EH (cell line): ENCODE measurements around the gene PANK2.
"Not testable (repeated sequence)": the region's sequence is repeated elsewhere in the genome, so short reads cannot be mapped to it uniquely, and the experiment has no call there.

Experiments used
- DNase-seq: peaks from one replicate; pipeline ENCODE4 v3.0.0-alpha.2; 2015; ENCODE audit warnings: low read depth

Gene PANK2

DNA sequence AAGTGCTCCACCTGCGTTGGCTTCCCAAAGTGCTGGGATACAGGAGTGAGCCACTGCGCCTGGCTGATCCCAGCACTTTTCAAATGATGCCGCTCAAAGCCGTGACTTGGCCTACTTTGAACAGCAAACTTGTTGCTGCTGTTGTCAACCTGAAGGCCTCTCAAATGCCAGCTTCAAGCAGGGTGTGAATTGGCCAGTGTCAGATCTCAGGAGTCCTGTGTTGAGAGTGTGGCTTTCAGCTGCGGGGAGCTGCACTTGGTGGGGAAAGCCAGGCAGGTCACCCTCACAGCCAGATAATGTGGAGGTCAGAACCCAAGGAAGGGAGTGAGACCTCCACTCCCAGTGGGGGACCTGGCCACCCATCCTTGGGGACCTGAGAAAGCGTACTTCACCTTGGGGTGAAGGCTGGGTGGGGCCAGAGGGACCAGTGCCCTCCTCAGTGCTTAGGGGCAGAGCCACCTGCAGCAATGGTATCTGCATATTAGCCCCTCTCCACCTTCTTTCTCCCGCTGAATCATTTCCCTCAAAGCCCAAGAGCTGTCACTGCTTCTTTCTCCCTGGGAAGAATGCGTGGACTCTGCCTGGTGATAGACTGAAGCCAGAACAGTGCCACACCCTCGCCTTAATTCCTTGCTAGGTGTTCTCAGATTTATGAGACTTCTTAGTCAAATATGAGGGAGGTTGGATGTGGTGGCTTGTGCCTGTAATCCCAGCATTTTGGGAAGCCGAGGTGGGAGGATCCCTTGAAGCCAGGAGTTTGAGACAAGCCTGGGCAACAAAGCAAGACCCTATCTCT lies 19.1 kb upstream of the PANK2 start:
- DNase-seq = no peak

DNA sequence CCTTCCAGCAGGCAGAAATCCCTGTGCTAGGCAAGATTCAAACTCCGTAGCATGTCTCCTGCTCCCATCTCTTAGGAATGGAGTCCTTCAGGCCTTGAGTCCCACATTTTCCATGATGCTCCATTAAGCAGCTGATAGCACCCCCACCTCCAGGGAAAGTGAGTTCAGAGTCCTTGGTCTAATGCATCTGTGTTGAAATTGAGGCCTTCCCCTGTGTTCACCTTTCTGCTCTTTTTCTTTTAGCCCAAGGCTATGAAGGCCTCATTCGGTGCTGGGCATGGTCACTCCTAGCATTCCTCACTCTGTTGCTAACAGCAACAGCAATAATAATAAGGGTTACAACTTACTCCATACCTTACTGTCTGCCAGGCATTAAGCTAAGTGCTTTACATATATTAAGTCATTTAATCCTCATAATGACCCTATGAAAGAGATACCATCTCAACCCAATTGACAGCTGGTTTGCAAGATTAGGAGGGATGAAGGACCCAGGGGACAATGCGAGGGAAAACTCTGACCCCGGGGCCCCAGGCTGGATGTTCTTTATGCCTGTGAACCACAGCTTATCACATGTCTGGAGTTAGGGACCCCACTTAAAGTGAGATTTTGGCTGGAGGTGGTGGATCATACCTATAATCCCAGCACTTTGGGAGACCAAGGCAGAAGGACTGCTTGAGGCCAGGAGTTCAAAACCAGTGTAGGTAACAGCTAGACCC lies 17.5 kb upstream of the PANK2 start:
- DNase-seq = peak; percentile 56

DNA sequence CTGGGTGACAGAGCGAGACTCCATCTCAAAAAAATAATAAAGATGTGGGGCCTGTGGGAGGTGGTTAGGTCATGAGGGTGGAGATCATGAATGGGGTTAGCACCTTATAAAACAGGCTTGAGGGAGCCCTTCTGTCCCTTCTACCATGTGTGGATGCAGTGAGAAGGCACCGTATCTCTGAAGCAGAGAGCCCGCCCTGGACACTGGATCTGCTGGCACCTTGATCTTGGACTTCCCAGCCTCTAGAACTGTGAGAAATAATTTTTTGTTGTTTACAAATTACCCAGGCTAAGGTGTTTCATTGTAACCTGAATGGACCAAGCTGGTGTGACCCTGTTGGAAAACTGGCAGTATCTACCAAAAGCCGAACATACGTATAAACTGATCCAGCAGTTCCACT lies 15.7 kb upstream of the PANK2 start:
- DNase-seq = no peak

DNA sequence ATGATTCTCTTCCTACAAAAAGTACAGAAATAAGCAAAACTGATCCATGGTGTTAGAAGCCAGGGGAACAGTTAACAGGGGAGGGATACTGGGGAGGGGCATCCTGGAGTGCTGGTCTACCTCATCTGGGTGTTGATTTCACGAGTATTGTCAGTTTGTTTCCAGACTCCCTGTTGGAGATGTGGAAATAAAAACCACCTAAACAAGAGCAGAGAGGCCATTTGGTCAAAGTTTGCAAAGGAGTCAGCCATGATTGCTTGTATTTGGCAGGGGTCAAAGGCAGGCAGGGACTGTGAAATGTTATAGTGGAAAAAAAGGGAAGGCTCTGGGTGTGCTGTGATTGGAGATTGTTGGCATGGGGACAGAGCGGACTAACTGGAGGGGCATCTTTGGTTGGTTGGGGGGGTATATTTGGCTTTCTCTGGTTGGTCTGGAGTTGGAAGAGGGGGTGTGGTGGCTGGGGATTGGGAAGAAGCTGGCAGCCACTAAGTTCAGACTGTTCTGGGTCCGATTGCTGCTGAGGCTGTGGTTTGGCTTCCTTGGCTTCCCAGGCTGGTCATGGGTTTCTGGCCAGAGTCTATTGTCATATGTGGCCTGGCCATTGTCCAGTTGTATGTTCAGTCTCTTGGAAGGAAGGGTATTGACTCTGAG lies 14.9 kb upstream of the PANK2 start:
- no peak for DNase-seq

DNA sequence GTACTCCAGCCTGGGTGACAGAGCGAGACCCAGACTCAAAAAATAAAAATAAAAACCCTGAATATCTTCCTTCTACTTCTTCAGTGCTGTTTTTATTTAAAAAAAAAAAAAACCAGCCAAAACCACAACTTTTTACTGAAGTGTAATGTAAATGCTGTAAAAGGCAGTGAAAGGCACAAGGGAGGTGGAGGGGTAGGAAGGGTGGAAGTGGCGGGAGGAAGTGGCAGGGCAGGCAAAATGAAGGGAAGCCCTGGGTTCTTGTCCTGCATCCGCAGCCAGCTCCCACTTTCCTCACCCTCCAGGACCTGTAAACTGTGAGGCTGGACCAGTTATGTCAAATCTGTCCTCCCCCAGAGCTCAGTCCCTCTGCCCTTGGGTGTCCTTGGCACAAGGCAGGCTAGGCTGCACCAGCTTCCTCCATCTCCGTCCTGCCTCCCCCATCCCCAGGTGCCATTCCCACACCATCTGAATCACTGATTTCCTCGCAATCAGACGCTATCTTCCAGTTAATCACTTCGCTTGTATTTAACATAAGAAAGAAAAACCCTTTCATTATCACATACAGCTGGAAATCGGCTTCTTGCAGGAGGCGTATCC lies 13.7 kb upstream of the PANK2 start:
- no peak for DNase-seq

DNA sequence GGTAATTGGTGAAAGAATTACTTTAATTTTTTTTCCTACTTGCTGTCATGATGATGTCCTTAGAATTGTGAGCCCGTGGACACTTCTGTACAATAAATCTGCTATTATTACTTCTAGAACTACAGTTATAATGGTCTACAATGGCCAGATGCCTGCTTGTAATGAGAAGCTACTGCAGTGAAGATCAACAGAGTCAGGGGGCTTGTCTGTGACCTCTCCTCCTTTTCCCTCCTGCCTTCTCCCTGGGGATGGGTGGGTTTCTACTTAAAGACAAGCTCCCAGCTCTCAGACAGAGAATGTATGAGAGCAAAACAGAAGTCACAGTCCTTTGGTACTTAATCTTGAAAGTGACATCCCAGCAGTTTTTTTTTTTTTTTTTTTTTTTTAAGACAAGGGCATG lies 13.2 kb upstream of the PANK2 start:
- no peak for DNase-seq

DNA sequence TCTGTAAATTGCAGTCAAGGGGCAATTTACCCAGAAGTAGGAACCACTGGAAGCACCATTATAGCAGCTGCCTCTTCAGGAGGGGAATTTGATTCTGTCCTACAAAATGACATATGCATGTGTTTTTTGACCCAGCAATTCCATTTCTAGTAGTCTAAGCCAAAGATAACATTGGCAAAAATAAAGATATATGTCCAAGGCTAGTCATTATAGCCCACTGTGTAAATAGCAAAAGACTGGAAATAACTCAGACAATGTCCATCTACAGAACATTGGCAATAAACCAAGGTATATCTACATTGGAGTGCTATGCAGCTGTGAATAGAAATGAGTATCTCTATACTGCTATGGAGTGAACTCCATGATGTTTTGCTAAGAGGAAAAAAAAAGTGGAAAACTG lies 12.5 kb upstream of the PANK2 start:
- no peak for DNase-seq

DNA sequence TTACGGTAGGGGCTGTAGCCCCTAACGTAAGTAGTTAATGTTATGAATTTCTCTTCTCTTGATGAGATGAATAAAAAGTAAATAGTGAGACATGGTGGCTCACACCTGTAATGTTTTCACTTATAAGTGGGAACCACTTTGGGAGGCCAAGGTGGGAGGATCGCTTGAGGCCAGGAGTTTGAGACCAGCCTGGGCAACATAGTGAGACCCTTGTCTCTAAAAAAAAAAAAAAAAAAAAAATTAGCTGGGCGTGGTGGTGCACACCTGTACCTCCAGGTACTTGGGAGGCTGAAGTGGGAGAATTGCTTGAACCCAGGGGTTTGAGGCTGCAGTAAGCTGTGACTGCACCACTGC lies 10.3 kb upstream of the PANK2 start:
- not testable (repeated sequence) for DNase-seq

DNA sequence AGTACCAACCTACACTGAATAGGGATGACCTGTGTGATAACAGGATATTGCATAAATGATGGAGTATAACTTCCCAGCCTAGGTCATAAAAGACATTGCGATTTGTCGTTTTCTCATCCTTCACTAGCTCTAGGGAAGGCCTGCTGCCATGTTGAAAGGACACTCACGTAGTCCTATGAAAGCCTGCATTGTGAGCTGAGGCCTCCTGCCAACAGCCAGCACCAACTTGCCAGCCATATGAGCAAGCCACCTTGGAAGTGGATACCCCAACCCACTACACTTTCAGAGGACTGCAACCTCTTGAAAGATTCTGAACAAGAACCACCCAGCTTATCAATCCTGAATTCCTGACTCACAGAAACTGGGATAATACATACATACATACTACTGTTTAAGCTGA lies 3.5 kb upstream of the PANK2 start:
- DNase-seq = no peak

DNA sequence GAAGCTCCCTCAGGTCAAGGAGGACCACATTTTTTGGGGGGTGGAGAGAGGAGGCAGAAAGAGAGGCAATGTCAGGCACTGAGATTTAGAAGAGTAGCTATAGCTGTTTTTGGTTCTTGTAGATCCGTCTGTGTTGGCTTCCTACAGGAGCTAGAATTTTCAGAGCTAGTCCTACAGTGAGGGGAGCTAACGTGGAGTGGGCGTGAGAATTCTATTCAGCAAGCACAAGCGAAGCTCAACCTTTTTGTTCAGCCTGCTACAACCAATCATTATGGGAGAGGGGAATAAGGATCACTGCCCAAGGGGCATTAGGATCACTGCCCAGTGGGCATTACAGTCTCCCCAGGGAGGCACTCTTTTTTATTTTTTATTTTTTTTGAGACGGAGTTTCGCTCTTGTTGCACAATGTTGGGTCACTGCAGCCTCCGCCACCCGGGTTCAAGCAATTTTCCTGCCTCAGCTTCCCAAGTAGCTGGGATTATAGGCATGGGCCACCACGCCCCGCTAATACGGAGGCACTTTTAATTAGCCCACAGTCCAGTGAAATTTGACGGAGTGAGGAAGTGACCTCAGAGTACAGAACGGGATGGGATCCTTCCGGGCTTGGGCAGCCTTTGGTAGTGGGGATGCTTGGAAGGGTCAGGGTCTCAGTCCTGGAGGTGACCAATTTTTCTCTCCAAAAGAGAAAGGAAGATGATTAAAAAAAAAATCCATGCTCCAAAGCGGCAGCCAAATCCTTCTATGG lies 1.1 kb upstream of the PANK2 start:
- DNase-seq = peak; percentile 70

DNA sequence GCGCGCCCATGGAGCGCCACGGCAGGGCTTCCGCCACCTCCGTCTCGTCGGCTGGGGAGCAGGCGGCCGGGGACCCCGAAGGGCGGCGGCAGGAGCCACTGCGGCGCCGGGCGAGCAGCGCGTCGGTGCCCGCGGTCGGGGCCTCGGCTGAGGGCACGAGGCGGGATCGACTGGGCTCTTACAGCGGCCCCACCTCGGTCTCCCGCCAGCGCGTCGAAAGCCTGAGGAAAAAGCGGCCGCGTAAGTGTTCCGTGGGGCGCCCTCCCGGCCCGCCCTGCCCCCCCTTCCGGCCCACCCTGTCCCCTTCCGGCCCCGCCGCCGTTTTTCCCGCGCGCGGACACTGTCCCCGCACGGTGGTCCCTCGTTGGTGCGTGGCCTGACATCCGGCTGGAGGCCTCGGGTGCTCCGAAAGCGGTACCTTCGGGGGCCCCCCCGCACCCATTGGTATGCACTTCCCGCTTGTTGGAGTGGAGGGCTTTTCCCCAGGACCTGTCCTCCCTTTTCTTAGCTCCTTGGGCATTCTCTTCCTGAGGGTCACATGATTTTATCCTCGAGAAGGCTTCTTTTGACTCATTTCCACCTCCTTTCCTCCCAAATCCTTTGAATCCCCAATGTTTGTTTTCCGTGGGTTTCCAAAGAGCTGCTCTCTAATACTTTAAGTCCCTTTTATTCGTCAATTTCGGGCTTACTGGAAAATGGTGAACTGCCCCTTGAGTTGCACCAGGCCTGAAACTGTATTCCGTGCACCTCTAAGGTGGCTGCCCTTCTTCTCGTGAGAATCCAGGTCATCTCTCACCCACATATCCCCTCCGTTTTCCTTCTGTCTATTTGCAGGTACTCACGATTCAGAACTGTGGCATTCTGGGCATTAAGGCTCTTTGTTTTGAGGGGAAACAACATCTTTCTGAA lies 556 bp downstream of the PANK2 start:
- peak; percentile 41 for DNase-seq

DNA sequence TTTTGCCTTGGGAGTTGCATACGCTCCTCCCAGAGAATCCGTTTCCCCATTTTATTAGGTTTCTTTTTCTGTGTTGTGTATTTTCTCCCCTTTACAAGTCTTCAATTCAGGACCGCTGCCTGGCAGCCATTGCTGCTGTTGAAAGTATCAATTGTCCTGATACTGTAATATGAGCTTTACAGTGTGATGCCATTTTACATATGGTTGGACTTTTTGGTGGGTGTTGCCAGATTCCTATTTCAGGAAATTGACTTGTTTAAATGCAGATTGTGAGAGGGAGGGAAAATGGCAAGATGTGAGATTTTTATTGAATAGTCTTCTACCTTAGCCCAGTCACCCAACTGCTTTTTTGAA lies 1.2 kb downstream of the PANK2 start:
- peak; percentile 47 for DNase-seq

DNA sequence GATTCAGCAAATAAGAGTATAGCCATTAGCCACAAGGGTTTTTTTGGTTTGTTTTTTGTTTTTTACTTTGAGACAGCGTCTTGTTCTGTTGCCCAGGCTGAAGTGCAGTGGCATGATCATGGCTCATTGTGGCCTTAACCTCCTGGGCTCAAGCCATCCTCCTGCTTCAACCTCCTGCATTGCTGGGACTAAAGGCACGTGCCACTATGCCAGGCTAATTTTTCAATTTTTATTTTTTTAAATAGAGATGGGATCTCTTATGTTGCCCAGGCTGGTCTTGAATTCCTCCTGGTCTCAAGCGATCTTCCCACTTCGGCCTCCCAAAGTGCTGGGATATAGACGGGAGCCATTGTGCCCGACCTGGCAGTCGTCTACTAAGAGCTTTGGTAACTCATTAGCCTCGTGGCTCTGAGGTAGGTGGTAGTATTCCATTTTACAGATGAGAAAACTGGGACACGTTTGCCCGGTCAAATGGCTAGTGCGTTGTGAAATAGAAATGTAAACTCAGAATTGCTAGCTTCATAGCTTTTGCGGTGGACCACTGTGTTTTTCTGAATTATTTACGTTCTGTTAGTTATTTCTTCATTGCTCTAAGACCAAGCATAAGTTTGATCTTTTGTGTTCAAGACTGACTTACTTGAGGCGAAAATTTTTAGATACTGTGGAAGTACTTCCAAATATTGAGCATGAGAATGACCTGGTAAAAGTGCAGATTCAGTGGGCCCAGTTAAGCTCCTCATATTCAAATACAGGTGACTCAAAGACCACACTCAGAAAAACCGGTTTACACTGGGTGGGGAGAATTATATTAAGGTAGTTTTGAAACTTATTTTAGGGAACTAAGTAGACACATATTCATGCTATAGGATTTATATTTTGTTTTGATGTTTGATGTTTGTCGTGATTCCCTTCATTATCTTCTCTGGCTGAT lies 2.1 kb downstream of the PANK2 start:
- no peak for DNase-seq

DNA sequence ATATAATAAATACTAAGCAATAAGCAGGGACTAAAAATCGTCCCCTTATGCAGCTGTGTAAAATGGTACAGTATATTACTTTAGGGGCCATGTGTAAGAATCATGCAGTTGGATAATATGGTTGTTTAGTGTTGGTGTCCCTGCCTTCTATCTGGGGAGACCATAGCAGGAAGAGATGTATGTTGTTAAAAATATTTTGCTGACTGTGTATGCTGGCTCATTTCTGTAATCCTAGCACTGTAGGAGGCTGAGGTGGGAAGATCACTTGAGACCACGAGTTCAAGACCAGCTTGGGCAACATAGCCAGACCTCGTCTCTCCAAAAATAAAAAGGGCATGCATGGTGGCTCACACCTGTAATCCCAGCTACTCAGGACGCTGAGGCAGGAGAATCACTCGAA lies 5.6 kb downstream of the PANK2 start:
- no peak for DNase-seq

DNA sequence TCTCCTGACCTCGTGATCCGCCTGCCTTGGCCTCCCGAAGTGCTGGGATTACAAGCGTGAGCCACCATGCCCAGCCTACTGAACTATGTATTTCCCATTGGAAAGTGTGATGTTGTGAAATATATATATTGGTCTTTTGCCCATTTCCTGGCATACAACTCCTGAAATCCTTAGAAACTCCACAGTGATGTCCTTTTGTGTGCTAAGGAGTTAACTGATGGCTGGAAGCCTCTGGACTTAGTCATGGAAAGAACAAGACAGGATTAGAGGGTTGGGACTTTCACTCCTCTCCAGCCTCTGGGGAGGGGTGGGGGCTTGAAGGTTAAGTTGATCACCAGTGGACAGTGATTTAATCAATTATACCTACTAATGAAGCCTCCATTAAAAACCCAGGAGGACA lies 7.1 kb downstream of the PANK2 start:
- DNase-seq = peak; percentile 65

DNA sequence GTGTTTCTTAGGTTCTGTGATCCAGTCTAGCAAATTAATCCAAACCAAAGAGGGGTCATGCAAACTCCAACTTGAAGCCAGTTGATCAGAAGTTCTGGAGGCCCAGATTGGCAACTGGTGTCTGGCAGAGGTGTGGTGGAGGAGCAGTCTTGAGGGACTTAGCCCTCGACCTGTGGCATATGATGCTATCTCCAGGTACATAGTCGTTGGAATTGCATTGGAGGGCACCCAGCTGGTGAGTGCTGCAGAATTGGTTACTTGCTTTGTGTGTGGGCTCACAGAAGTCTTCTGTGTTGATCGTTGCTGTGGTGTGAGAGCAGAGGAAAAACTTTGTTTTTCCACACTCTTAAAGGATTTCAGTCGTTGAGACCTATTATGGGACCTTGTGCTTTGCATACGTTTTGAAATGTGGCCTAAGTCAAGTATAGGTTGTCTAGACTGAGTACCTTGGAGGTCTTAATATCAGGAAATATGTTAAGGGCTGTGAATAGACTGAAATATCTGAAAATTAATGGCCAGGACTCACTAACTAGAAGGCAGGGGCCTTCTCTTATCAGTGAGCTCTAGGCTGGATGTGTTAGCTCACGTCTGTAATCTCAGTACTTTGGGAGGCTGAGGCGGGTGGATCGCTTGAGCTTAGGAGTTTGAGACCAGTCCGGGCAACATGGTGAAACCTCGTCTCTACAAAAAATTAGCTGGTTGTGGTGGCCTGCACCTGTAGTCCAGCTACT lies 7.8 kb downstream of the PANK2 start:
- no peak for DNase-seq

DNA sequence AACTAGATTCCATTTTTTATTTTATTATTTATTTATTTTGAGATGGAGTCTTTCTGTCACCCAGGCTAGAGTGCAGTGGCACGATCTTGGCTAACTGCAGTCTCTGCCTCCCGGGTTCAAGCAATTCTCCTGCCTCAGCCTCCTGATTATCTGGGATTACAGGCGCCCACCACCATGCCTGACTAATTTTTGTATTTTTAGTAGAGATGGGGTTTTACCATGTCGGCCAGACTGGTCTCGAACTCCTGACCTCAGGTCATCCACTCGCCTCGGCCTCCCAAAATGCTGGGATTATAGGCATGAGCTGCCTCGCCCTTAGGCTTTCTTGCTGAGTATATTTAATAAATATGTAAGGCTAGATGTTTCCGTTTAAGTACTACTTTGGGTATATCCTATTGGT lies 9.0 kb downstream of the PANK2 start:
- not testable (repeated sequence) for DNase-seq

DNA sequence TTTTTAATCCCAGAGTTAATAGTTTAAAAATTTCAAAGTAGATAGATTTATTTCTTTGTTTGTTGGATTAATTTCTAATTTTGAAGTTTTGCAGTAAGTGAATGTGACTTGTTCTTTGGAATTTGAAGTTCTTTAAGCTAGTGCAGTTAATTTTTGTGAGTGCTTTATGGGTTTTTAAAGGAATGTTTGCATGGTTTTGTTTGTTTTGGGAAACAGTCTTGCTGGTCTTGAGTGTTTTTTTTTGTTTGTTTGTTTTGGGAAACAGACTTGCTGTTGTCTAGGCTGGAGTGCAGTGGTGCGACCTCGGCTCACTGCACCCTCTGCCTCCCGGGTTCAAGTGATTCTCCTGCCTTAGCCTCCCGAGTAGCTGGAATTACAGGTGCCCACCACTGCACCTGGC lies 9.5 kb downstream of the PANK2 start:
- peak; percentile 23 for DNase-seq

DNA sequence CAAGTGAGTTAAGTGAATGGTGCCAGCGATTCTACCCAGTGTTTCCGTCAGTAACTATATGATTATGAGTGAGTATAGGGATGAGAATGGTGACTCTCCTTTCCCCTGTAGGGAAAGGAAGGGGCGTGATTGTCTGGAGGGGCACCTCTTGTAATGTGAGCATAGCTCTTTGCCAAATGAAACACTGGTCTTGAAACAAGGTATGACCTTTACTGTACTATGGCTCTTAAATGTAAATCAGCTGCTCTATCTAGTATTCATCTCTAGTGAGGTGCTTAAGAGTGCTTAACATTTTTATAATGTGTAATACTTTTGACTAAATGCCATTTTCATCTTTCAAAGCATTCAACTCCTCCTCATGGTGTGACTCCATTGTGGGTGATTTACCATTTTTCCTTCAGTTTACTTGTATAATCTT lies 11.0 kb downstream of the PANK2 start:
- no peak for DNase-seq
